HL-60/S4 treated with phorbol 12-myristate 13-acetate at 8.2 ng/mL for 4 days and 3 days (cell line): ENCODE results near the gene ATXN2.
"Not testable (repeated sequence)": the region's sequence is repeated elsewhere in the genome, so short reads cannot be mapped to it uniquely, and the experiment has no call there.

ENCODE experiments used
- in situ Hi-C: fragments of 300-500 bp; cut with MboI; formaldehyde crosslinking; loops from 2 replicates; pipeline ENCODE4 v1.15.0; 2022; ENCODE audit warnings: low sequenced_read_pairs

Gene ATXN2

GRCh38 chr12:111408686-111409402 is 190.3 kb downstream of the ATXN2 start:
- in situ Hi-C loops = loop anchor here (5.0 kb wide), 1 partner anchor 38 kb away; no protein-coding TSS in a partner anchor

- in situ Hi-C loops = loop anchor here (5.0 kb wide), 1 partner anchor 39 kb away; no protein-coding TSS in a partner anchor
Measured at GRCh38 chr12:111408116-111408440, 191.0 kb downstream of the ATXN2 start.

GRCh38 chr12:111407377-111408115 is 191.6 kb downstream of the ATXN2 start:
- in situ Hi-C loops = loop anchor here (5.0 kb wide), 1 partner anchor 40 kb away; no protein-coding TSS in a partner anchor

- in situ Hi-C loops = loop anchor here (5.0 kb wide), 1 partner anchor 41 kb away; no protein-coding TSS in a partner anchor
Measured at GRCh38 chr12:111406474-111407376, 192.4 kb downstream of the ATXN2 start.

- in situ Hi-C loops = loop anchor here (5.0 kb wide), 1 partner anchor 41 kb away; no protein-coding TSS in a partner anchor
Measured at GRCh38 chr12:111405859-111406473, 193.1 kb downstream of the ATXN2 start, which contains the start of gene SH2B3. Gene SH2B3 (plus strand): TSS chr12:111405923. CDS start chr12:111418146, 12,223 bp downstream.

- in situ Hi-C loops = loop anchor here (5.0 kb wide), 1 partner anchor 42 kb away; no protein-coding TSS in a partner anchor
Measured at GRCh38 chr12:111405149-111405858, 193.8 kb downstream of the ATXN2 start.

GRCh38 chr12:111404362-111405148 is 194.6 kb downstream of the ATXN2 start:
- in situ Hi-C loops = loop anchor here (5.0 kb wide), 1 partner anchor 43 kb away; no protein-coding TSS in a partner anchor

- in situ Hi-C loops = not testable (repeated sequence)
Measured at GRCh38 chr12:111402490-111402824, 196.7 kb downstream of the ATXN2 start.
